Calu3 (cell line): ENCODE data around the gene BRF1. TPM values are rescaled to one million over a fixed set of nuclear protein-coding genes. Genes with fewer than 3 reads are reported as not detected.

ENCODE experiments used
- BruUV-seq: library from RNA; stranded (reverse); fragments of 400-500 nt; replicated peaks from 2 replicates; lab custom pipeline; 2021; lab: Mats Ljungman, UMichigan
- CTCF ChIA-PET: fragments of 300-600 bp; sonication (Branson Sonifier 250); formaldehyde crosslinking; loops from one replicate; lab custom pipeline; 2022; ENCODE audit warnings: antibody characterized with exemption; lab: Charles Lee
- DNase-seq: peaks from one replicate; pipeline ENCODE4 v3.0.0; 2022
- H3K27ac Mint-ChIP-seq: one replicate; pipeline ENCODE4 v1.8.0; 2022; ENCODE audit warnings: mixed read lengths; ENCODE audit not compliant: unreplicated experiment
- H3K27me3 Mint-ChIP-seq: one replicate; pipeline ENCODE4 v1.8.0; 2022; ENCODE audit warnings: mixed read lengths; ENCODE audit not compliant: unreplicated experiment
- H3K36me3 Mint-ChIP-seq: one replicate; pipeline ENCODE4 v1.8.0; 2022; ENCODE audit warnings: mild to moderate bottlenecking, moderate library complexity, mixed read lengths; ENCODE audit not compliant: insufficient read depth, unreplicated experiment
- H3K4me1 Mint-ChIP-seq: one replicate; pipeline ENCODE4 v1.8.0; 2022; ENCODE audit warnings: mild to moderate bottlenecking, low read depth, mixed read lengths; ENCODE audit not compliant: unreplicated experiment
- H3K4me3 Mint-ChIP-seq: one replicate; pipeline ENCODE4 v1.8.0; 2022; ENCODE audit warnings: mild to moderate bottlenecking, low read depth, moderate library complexity, mixed read lengths; ENCODE audit not compliant: unreplicated experiment
- H3K9me3 Mint-ChIP-seq: one replicate; pipeline ENCODE4 v1.8.0; 2022; ENCODE audit warnings: low read depth, mixed read lengths; ENCODE audit not compliant: unreplicated experiment
- intact Hi-C: fragments of 100-400 bp; cut with micrococcal nuclease; formaldehyde crosslinking; loops from one replicate; pipeline ENCODE4 v1.10.0; 2022; ENCODE audit not compliant: unreplicated experiment
- total RNA-seq: library from RNA; stranded (reverse); gene quantifications from 2 replicates; pipeline ENCODE4 v1.2.3, GENCODE V29; 2022
- TF ChIP-seq, protein P1 (sequence below): fragments of 200-600 bp; IDR thresholded peaks from one replicate; pipeline ENCODE4 v1.8.0; 2022; ENCODE audit warnings: antibody characterized with exemption; ENCODE audit not compliant: unreplicated experiment

BRF1 gene
- total RNA-seq, 1 experiment from 2014 or later, result 38.4 TPM

DNA sequence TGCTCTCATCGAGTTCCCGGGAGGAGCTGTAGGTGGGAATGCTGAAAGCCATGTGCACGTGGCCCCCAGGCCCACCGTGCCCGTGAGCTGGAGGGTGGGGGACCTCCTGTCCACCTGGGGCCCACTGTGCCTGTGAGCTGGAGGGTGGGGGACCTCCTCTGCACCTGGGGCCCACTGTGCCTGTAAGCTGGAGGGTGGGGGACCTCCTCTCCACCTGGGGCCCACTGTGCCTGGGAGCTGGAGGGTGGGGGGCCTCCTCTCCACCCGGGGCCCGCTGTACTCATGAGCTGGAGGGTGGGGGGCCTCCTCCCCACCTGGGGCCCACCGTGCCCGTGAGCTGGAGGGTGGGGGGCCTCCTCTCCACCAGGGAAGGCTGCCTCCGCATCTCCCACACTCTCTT lies 105.8 kb downstream of the BRF1 start:
- DNase-seq, result no peak
- peaks cover 57% of the 10 kb centered on the region for H3K27me3 Mint-ChIP-seq
- H3K27ac Mint-ChIP-seq, result no peak overlapping the region
- TF ChIP-seq, protein P1, sequence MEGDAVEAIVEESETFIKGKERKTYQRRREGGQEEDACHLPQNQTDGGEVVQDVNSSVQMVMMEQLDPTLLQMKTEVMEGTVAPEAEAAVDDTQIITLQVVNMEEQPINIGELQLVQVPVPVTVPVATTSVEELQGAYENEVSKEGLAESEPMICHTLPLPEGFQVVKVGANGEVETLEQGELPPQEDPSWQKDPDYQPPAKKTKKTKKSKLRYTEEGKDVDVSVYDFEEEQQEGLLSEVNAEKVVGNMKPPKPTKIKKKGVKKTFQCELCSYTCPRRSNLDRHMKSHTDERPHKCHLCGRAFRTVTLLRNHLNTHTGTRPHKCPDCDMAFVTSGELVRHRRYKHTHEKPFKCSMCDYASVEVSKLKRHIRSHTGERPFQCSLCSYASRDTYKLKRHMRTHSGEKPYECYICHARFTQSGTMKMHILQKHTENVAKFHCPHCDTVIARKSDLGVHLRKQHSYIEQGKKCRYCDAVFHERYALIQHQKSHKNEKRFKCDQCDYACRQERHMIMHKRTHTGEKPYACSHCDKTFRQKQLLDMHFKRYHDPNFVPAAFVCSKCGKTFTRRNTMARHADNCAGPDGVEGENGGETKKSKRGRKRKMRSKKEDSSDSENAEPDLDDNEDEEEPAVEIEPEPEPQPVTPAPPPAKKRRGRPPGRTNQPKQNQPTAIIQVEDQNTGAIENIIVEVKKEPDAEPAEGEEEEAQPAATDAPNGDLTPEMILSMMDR, result no peak
- H3K36me3 Mint-ChIP-seq, result peaks cover 4% of the 10 kb centered on the region
- CTCF ChIA-PET, result interaction anchor here (1.9 kb wide), 1 partner anchor 104 kb away, joined by 8 read pairs; no protein-coding TSS in a partner anchor
- H3K4me1 Mint-ChIP-seq, result peaks cover 20% of the 10 kb centered on the region
- intact Hi-C loops, result no loop called here
- no peaks in the 10 kb centered on the region for H3K9me3 Mint-ChIP-seq
- no TSS peak for BruUV-seq
- no peak overlapping the region for H3K4me3 Mint-ChIP-seq

DNA sequence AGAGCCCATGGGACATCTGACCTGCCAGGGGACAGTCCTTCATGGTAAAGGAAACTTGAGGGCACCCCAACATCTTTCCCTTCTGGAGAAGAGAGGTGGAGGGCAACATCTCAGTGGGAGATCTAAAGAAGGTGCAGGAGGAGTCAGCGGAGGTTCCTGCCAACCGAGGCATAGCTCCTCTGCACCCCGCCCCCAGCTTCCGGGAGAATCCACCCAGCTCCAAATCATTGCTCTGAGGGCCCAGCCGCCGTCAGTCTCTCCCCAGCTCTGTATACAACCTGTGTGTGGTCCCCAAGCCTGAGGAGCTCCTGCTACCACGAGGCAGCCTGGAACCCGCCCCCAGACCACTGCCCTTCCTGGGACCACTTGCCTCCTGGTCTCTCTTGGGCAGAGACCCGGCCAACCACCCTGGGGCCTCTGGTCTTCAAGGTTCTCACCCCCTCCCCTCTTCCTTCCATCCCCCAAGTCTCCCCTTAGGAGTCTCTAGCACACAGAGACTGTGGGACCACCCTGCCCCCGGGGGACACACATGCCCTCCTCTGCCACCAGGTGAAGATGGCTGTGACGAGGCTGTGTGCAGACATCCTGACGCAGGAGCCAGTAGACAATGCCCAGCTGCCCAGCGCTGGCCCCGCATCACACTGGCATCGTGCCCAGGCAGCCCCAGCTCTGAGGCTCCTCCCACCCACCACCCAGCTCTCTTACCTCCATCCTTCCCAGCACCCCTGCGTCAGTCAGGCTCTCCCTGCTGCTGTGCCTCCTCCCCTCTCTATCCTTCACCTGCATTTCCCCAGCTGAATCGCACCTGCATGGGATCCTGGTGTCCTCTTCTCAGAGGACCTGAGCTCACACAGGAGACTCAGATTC lies 106.7 kb downstream of the BRF1 start:
- peaks cover 57% of the 10 kb centered on the region for H3K27me3 Mint-ChIP-seq
- BruUV-seq, result no TSS peak
- peaks cover 4% of the 10 kb centered on the region for H3K36me3 Mint-ChIP-seq
- CTCF ChIA-PET, result interaction anchor here (0.7 to 1.9 kb wide), 2 partner anchors 49 to 103 kb away, joined by 3 to 8 read pairs; no protein-coding TSS in a partner anchor
- H3K4me1 Mint-ChIP-seq, result peaks cover 18% of the 10 kb centered on the region
- TF ChIP-seq, protein P1, result no peak
- DNase-seq, result peak; percentile 46
- no peak overlapping the region for H3K27ac Mint-ChIP-seq
- H3K9me3 Mint-ChIP-seq, result no peaks in the 10 kb centered on the region
- H3K4me3 Mint-ChIP-seq, result no peak overlapping the region
- intact Hi-C loops, result no loop called here

DNA sequence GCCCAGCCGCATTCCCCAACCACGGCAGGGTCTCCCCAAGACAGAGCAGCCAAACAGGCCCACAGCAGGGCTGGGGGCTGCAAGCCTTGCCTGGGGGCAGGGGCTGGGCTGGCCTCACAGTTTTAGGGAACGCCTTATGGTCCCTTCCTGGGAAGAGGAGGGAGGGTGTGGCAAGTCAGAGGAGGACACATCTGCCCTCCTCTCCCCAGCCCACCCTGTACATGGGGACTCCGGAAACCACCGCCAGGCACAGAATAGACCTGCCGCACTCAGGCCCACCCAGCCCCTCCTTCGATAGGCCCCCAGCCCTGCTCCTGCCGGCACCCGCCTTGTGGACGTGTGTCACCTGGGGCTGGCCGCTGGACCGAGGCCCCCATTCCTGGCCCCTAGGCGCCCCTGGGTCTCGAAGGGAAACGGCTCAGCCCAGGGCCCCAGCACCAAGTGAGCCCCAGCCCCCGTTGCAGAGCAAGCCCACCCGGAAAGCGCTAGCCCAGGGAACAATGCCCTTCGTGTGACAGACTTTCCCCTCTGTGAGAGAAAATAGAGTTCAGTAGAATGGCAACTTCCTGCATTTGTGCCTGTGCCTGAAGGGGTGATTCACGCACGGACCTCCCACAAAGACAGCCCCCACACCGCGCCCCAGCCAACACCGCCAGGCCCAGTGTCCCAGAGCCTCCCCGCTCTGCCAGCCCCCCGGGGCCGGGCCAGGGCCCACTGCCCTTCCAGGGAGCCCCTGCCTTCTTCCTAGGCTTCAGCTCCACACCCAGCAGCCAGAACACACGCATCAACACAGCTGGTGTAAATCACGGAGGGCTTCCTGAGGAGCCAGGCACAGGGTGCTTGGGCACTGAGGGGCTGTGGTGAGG lies 107.7 kb downstream of the BRF1 start:
- intact Hi-C loops, result no loop called here
- Mint-ChIP-seq H3K4me1 (peaks cover 12% of the 10 kb centered on the region), H3K27ac (no peak overlapping the region), H3K9me3 (peaks cover 2% of the 10 kb centered on the region), H3K36me3 (peaks cover 4% of the 10 kb centered on the region), H3K27me3 (peaks cover 57% of the 10 kb centered on the region), H3K4me3 (no peak overlapping the region)
- BruUV-seq, result no TSS peak
- CTCF ChIA-PET, result interaction anchor here (0.7 kb wide), 1 partner anchor 48 kb away, joined by 3 read pairs; no protein-coding TSS in a partner anchor
- TF ChIP-seq, protein P1, result no peak
- DNase-seq, result no peak

DNA sequence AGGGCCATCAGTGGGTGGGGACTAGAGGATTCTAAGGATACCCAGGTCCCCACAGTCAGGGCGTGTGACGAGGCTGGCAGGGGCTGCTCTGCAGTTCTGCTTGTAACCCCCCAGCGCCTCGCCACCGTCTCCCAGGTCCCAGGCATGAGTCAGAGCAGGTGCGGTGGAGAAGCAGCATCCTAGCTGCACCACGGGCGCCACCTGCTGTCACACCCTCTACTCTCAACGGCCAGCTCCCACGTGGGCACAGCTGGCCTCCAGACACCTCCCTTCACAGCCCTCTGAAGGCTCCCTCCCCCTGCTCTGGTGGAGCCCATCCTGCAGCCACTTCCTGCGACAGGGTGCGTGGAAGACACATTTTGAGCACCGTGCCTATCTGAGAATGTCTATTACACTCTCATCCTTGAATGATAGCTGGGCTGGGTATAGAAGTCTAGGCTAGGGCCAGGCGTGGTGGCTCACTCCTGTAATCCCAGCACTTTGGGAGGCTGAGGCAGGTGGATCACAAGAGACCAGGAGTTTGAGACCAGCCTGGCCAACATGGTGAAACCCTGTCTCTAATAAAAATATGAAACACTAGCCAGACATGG lies 112.8 kb downstream of the BRF1 start:
- CTCF ChIA-PET, result interaction anchor here (0.6 to 1.5 kb wide), 2 partner anchors 97 to 254 kb away, joined by 3 to 10 read pairs; no protein-coding TSS in a partner anchor
- Mint-ChIP-seq H3K27me3 (peaks cover 55% of the 10 kb centered on the region), H3K27ac (no peak overlapping the region), H3K4me3 (no peak overlapping the region), H3K36me3 (peaks cover 15% of the 10 kb centered on the region), H3K9me3 (peaks cover 2% of the 10 kb centered on the region), H3K4me1 (no peaks in the 10 kb centered on the region)
- DNase-seq, result peak; percentile 68
- BruUV-seq, result no TSS peak
- intact Hi-C loops, result loop anchor here (5.0 kb wide), 1 partner anchor 96 kb away; no protein-coding TSS in a partner anchor
- TF ChIP-seq, protein P1, result peak; percentile 35
